ENCODE measurements around the gene RAI1. TPM values are rescaled to one million over a fixed set of nuclear protein-coding genes. Genes with fewer than 3 reads are reported as not detected.

RAI1 gene
- total and polyA plus RNA-seq, 5 donors from 2014 or later = 0.80 to 11.4 (median 1.1) TPM

- Histone ChIP-seq H3K27ac (ENCODE audit: insufficient read depth, low read length, poor library complexity, severe bottlenecking) (no peak overlapping the region), H3K4me3 (ENCODE audit: low read depth, low read length) (no peak overlapping the region), H3K9me3 (ENCODE audit: control insufficient read depth in 2 of 2, low read length in 2 of 2) (no peaks in the 10 kb centered on the region), H3K4me1 (ENCODE audit: control insufficient read depth, insufficient read depth, low read length, poor library complexity, severe bottlenecking) (peaks cover 63% of the 10 kb centered on the region), H3K27me3 (ENCODE audit: control insufficient read depth, insufficient read depth, low read length) (no peaks in the 10 kb centered on the region), H3K36me3 (ENCODE audit: control insufficient read depth, insufficient read depth, low read length) (no peaks in the 10 kb centered on the region)
- DNase-seq (no peak), ATAC-seq (ENCODE audit: low read depth in 2 of 2) (no peak)
- H3K27ac Mint-ChIP-seq = peak overlapping the region; percentile 63 to 76 (median 67)
- H3K27me3 Mint-ChIP-seq = no peaks in the 10 kb centered on the region
- H3K4me3 Mint-ChIP-seq = peak overlapping the region in 1 of 4 donors; percentile 21
- peaks cover 14 to 86% (median 42%) of the 10 kb centered on the region in 4 donors for H3K4me1 Mint-ChIP-seq
- H3K9me3 Mint-ChIP-seq = no peaks in the 10 kb centered on the region
- H3K36me3 Mint-ChIP-seq = peaks cover 7% of the 10 kb centered on the region
These were observed 73.7 kb downstream of the RAI1 start for GRCh38 chr17:17754719-17755686.

- no peak for ATAC-seq (ENCODE audit: low read depth in 2 of 2)
- Mint-ChIP-seq H3K4me3 (peak overlapping the region in 1 of 4 donors; percentile 50), H3K4me1 (peaks cover 9 to 80% (median 38%) of the 10 kb centered on the region in 4 donors), H3K27me3 (no peaks in the 10 kb centered on the region), H3K36me3 (peaks cover 7% of the 10 kb centered on the region), H3K27ac (peak overlapping the region in 1 of 3 donors; percentile 93), H3K9me3 (no peaks in the 10 kb centered on the region)
- Histone ChIP-seq H3K27ac (ENCODE audit: insufficient read depth, low read length, poor library complexity, severe bottlenecking) (no peak overlapping the region), H3K4me3 (ENCODE audit: low read depth, low read length) (no peak overlapping the region), H3K27me3 (ENCODE audit: control insufficient read depth, insufficient read depth, low read length) (no peaks in the 10 kb centered on the region), H3K36me3 (ENCODE audit: control insufficient read depth, insufficient read depth, low read length) (no peaks in the 10 kb centered on the region), H3K9me3 (ENCODE audit: control insufficient read depth in 2 of 2, low read length in 2 of 2) (no peaks in the 10 kb centered on the region), H3K4me1 (ENCODE audit: control insufficient read depth, insufficient read depth, low read length, poor library complexity, severe bottlenecking) (peaks cover 56% of the 10 kb centered on the region)
- no peak for DNase-seq
These were observed 74.5 kb downstream of the RAI1 start for GRCh38 chr17:17755715-17756114.

GRCh38 chr17:17757391-17757791 lies 76.1 kb downstream of the RAI1 start:
- H3K4me3 ChIP-seq (ENCODE audit: low read depth, low read length) = no peak overlapping the region

GRCh38 chr17:17757956-17758845 lies 76.9 kb downstream of the RAI1 start:
- Mint-ChIP-seq H3K9me3 (no peaks in the 10 kb centered on the region), H3K4me1 (peaks cover 0 to 63% (median 22%) of the 10 kb centered on the region in 4 donors), H3K27me3 (no peaks in the 10 kb centered on the region), H3K4me3 (peak overlapping the region in 3 of 4 donors; percentile 73 to 80 (median 75)), H3K36me3 (peaks cover 7% of the 10 kb centered on the region), H3K27ac (peak overlapping the region; percentile 72 to 88 (median 84))
- DNase-seq (no peak), ATAC-seq (ENCODE audit: low read depth in 2 of 2) (no peak)
- H3K36me3 ChIP-seq (ENCODE audit: control insufficient read depth, insufficient read depth, low read length) = no peaks in the 10 kb centered on the region
- peak overlapping the region; percentile 58 for H3K27ac ChIP-seq (ENCODE audit: insufficient read depth, low read length, poor library complexity, severe bottlenecking)
- H3K4me3 ChIP-seq (ENCODE audit: low read depth, low read length) = no peak overlapping the region
- H3K27me3 ChIP-seq (ENCODE audit: control insufficient read depth, insufficient read depth, low read length) = no peaks in the 10 kb centered on the region
- H3K4me1 ChIP-seq (ENCODE audit: control insufficient read depth, insufficient read depth, low read length, poor library complexity, severe bottlenecking) = peaks cover 35% of the 10 kb centered on the region
- no peaks in the 10 kb centered on the region for H3K9me3 ChIP-seq (ENCODE audit: control insufficient read depth in 2 of 2, low read length in 2 of 2)

More at GRCh38 chr17:17757391-17757791, 76.1 kb downstream of the RAI1 start:
- Histone ChIP-seq H3K4me1 (ENCODE audit: control insufficient read depth, insufficient read depth, low read length, poor library complexity, severe bottlenecking) (peaks cover 43% of the 10 kb centered on the region), H3K27me3 (ENCODE audit: control insufficient read depth, insufficient read depth, low read length) (no peaks in the 10 kb centered on the region), H3K27ac (ENCODE audit: insufficient read depth, low read length, poor library complexity, severe bottlenecking) (peak overlapping the region; percentile 58), H3K36me3 (ENCODE audit: control insufficient read depth, insufficient read depth, low read length) (no peaks in the 10 kb centered on the region), H3K9me3 (ENCODE audit: control insufficient read depth in 2 of 2, low read length in 2 of 2) (no peaks in the 10 kb centered on the region)
- Mint-ChIP-seq H3K4me1 (peaks cover 0 to 71% (median 28%) of the 10 kb centered on the region in 4 donors), H3K27me3 (no peaks in the 10 kb centered on the region), H3K36me3 (peaks cover 7% of the 10 kb centered on the region), H3K9me3 (no peaks in the 10 kb centered on the region), H3K4me3 (peak overlapping the region; percentile 73 to 80 (median 76)), H3K27ac (peak overlapping the region; percentile 72 to 88 (median 84))
- ATAC-seq (ENCODE audit: low read depth in 2 of 2) = peak; percentile 59 to 82
- DNase-seq = peak in 2 of 3 donors; percentile 40 to 80

- Histone ChIP-seq H3K36me3 (ENCODE audit: control insufficient read depth, insufficient read depth, low read length) (no peaks in the 10 kb centered on the region), H3K9me3 (ENCODE audit: control insufficient read depth in 2 of 2, low read length in 2 of 2) (no peaks in the 10 kb centered on the region), H3K4me1 (ENCODE audit: control insufficient read depth, insufficient read depth, low read length, poor library complexity, severe bottlenecking) (peaks cover 28% of the 10 kb centered on the region), H3K27ac (ENCODE audit: insufficient read depth, low read length, poor library complexity, severe bottlenecking) (no peak overlapping the region), H3K4me3 (ENCODE audit: low read depth, low read length) (no peak overlapping the region), H3K27me3 (ENCODE audit: control insufficient read depth, insufficient read depth, low read length) (no peaks in the 10 kb centered on the region)
- DNase-seq = no peak
- H3K36me3 Mint-ChIP-seq = peaks cover 7% of the 10 kb centered on the region
- no peaks in the 10 kb centered on the region for H3K27me3 Mint-ChIP-seq
- ATAC-seq (ENCODE audit: low read depth in 2 of 2) = no peak
- peak overlapping the region in 2 of 3 donors; percentile 83 to 84 for H3K27ac Mint-ChIP-seq
- no peak overlapping the region for H3K4me3 Mint-ChIP-seq
- no peaks in the 10 kb centered on the region for H3K9me3 Mint-ChIP-seq
- H3K4me1 Mint-ChIP-seq = peaks cover 0 to 60% (median 17%) of the 10 kb centered on the region in 4 donors
These were observed 77.8 kb downstream of the RAI1 start for GRCh38 chr17:17758941-17759563.

GRCh38 chr17:17760350-17760749 lies 79.1 kb downstream of the RAI1 start:
- H3K27me3 ChIP-seq (ENCODE audit: control insufficient read depth, insufficient read depth, low read length) = no peaks in the 10 kb centered on the region
- H3K4me1 ChIP-seq (ENCODE audit: control insufficient read depth, insufficient read depth, low read length, poor library complexity, severe bottlenecking) = peaks cover 21% of the 10 kb centered on the region
- Mint-ChIP-seq H3K4me1 (peaks cover 0 to 52% (median 17%) of the 10 kb centered on the region in 4 donors), H3K9me3 (no peaks in the 10 kb centered on the region), H3K27me3 (no peaks in the 10 kb centered on the region), H3K27ac (no peak overlapping the region), H3K4me3 (no peak overlapping the region), H3K36me3 (peaks cover 7% of the 10 kb centered on the region)
- H3K9me3 ChIP-seq (ENCODE audit: control insufficient read depth in 2 of 2, low read length in 2 of 2) = no peaks in the 10 kb centered on the region
- H3K27ac ChIP-seq (ENCODE audit: insufficient read depth, low read length, poor library complexity, severe bottlenecking) = no peak overlapping the region
- no peak overlapping the region for H3K4me3 ChIP-seq (ENCODE audit: low read depth, low read length)
- DNase-seq (no peak), ATAC-seq (ENCODE audit: low read depth in 2 of 2) (no peak)
- H3K36me3 ChIP-seq (ENCODE audit: control insufficient read depth, insufficient read depth, low read length) = no peaks in the 10 kb centered on the region

Data from CD4-positive, CD25-positive, alpha-beta regulatory T cell (primary cell).